Trophoblast cell (in vitro differentiated cells and primary cell): ENCODE results near the gene ARHGEF3.

Experiments
- DNase-seq, 2 donors: peaks; one replicate each; pipeline ENCODE4 v3.0.0-alpha.2; 2016
- H2AFZ ChIP-seq: 2 replicates; pipeline ENCODE4 v1.6.1; 2013; ENCODE audit warnings: low read length, moderate library complexity, mild to moderate bottlenecking; ENCODE audit not compliant: insufficient read depth, poor library complexity
- H2AK5ac ChIP-seq: 2 replicates; pipeline ENCODE4 v1.6.1; 2013; ENCODE audit warnings: mild to moderate bottlenecking, low read length
- H2BK120ac ChIP-seq: 2 replicates; pipeline ENCODE4 v1.6.1; 2013; ENCODE audit warnings: low read length, mild to moderate bottlenecking, moderate library complexity; ENCODE audit not compliant: insufficient read depth, poor library complexity
- H2BK12ac ChIP-seq: 2 replicates; pipeline ENCODE4 v1.6.1; 2013; ENCODE audit warnings: mild to moderate bottlenecking, low read length, moderate library complexity
- H2BK5ac ChIP-seq: 2 replicates; pipeline ENCODE4 v1.6.1; 2013; ENCODE audit warnings: low read length, low read depth, moderate library complexity, mild to moderate bottlenecking; ENCODE audit not compliant: poor library complexity
- H3K14ac ChIP-seq: 2 replicates; pipeline ENCODE4 v1.6.1; 2013; ENCODE audit warnings: mild to moderate bottlenecking, low read length
- H3K18ac ChIP-seq: 2 replicates; pipeline ENCODE4 v1.6.1; 2013; ENCODE audit warnings: mild to moderate bottlenecking, low read length
- H3K23ac ChIP-seq: 2 replicates; pipeline ENCODE4 v1.6.1; 2013; ENCODE audit warnings: low read length
- H3K27ac ChIP-seq: 2 replicates; pipeline ENCODE4 v1.5.1; 2013; ENCODE audit warnings: low read depth, mild to moderate bottlenecking, inconsistent platforms, low read length, moderate library complexity
- H3K27me3 ChIP-seq: 2 replicates; pipeline ENCODE4 v1.6.1; 2013; ENCODE audit warnings: inconsistent platforms, mild to moderate bottlenecking, low read length, moderate library complexity; ENCODE audit not compliant: insufficient read depth
- H3K36me3 ChIP-seq, 2 experiments: 1 replicate in 1 of 2; 2 replicates in 1 of 2; pipeline ENCODE4 v1.6.1; 2013; ENCODE audit warnings: low read length in 2 of 2, mild to moderate bottlenecking in 2 of 2, moderate library complexity in 1 of 2; ENCODE audit not compliant: insufficient read depth in 2 of 2, control insufficient read depth in 1 of 2
- H3K4ac ChIP-seq: 2 replicates; pipeline ENCODE4 v1.6.1; 2013; ENCODE audit warnings: low read depth, mild to moderate bottlenecking, low read length, moderate library complexity
- H3K4me1 ChIP-seq, 2 experiments: 1 replicate in 1 of 2; 2 replicates in 1 of 2; pipeline ENCODE4 v1.6.1; 2013; ENCODE audit warnings: low read length in 2 of 2, mild to moderate bottlenecking in 2 of 2, moderate library complexity in 1 of 2; ENCODE audit not compliant: insufficient read depth in 2 of 2, control insufficient read depth in 1 of 2
- H3K4me2 ChIP-seq: 2 replicates; pipeline ENCODE4 v1.6.1; 2013; ENCODE audit warnings: inconsistent platforms, mild to moderate bottlenecking, low read length, moderate library complexity
- H3K4me3 ChIP-seq: 2 replicates; pipeline ENCODE4 v1.5.1; 2013; ENCODE audit warnings: mild to moderate bottlenecking, low read depth, low read length, inconsistent platforms
- H3K79me1 ChIP-seq: one replicate; pipeline ENCODE4 v1.6.1; 2013; ENCODE audit warnings: low read length
- H3K79me2 ChIP-seq: 2 replicates; pipeline ENCODE4 v1.6.1; 2013; ENCODE audit warnings: low read length, mild to moderate bottlenecking; ENCODE audit not compliant: control insufficient read depth, insufficient read depth, poor library complexity
- H3K9ac ChIP-seq: 2 replicates; pipeline ENCODE4 v1.6.1; 2013; ENCODE audit warnings: mild to moderate bottlenecking, low read length
- H3K9me3 ChIP-seq: 2 replicates; pipeline ENCODE4 v1.6.1; 2013; ENCODE audit warnings: low read depth, mild to moderate bottlenecking, control low read depth, inconsistent platforms, low read length; ENCODE audit not compliant: insufficient read depth
- H4K12ac ChIP-seq: 2 replicates; pipeline ENCODE4 v1.6.1; 2013; ENCODE audit warnings: low read depth, mild to moderate bottlenecking, low read length, moderate library complexity
- H4K8ac ChIP-seq: 2 replicates; pipeline ENCODE4 v1.6.1; 2013; ENCODE audit warnings: low read depth, mild to moderate bottlenecking, low read length, moderate library complexity
- H4K91ac ChIP-seq: one replicate; pipeline ENCODE4 v1.6.1; 2013; ENCODE audit warnings: low read depth, mild to moderate bottlenecking, low read length, moderate library complexity
- WGBS: extraction: QIAGEN DNeasy Blood & Tissue Kit; methylation state at CpG from one replicate; pipeline ENCODE4 v1.1.7; 2013; ENCODE audit warnings: missing lambda C conversion rate; ENCODE audit not compliant: insufficient read length, insufficient coverage; ENCODE audit errors: extremely low coverage; 5-methylcytosine and 5-hydroxymethylcytosine counted together

Gene ARHGEF3

DNA sequence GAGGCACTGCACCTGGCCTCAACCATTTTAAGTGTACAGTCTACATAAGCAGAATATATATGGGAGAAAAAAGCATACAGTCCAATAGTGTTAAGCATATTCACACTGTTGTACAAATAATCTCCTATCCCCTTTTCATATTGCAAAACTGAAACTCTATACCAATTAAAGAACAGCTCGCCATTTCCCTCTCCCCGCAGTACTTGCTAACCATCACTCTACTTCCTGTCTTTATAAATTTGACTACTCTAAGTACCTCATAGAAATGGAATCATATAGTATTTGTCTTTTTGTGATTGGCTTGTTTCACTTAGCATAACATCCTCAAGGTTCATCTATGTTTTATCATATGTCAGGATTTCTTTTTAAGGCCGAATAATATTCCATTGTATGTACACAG, 97.0 kb downstream of the ARHGEF3 start:
- Histone ChIP-seq H2AK5ac (no peak overlapping the region), H3K79me2 (no peaks in the 10 kb centered on the region), H2BK5ac (no peak overlapping the region), H4K8ac (no peak overlapping the region), H3K27ac (no peak overlapping the region), H3K4me1 (no peaks in the 10 kb centered on the region), H3K9me3 (no peaks in the 10 kb centered on the region), H3K27me3 (no peaks in the 10 kb centered on the region), H3K79me1 (no peaks in the 10 kb centered on the region), H3K9ac (no peak overlapping the region), H2BK12ac (no peak overlapping the region), H3K14ac (no peak overlapping the region), H2BK120ac (no peak overlapping the region), H3K4ac (no peak overlapping the region), H4K91ac (no peak overlapping the region), H3K36me3 (no peaks in the 10 kb centered on the region), H3K18ac (no peak overlapping the region), H3K4me2 (no peak overlapping the region), H2AFZ (no peak overlapping the region), H3K23ac (no peak overlapping the region), H4K12ac (no peak overlapping the region), H3K4me3 (no peak overlapping the region)
- no peak for DNase-seq
- WGBS = no CpG with 5 or more reads among the region's 3 CpGs

DNA sequence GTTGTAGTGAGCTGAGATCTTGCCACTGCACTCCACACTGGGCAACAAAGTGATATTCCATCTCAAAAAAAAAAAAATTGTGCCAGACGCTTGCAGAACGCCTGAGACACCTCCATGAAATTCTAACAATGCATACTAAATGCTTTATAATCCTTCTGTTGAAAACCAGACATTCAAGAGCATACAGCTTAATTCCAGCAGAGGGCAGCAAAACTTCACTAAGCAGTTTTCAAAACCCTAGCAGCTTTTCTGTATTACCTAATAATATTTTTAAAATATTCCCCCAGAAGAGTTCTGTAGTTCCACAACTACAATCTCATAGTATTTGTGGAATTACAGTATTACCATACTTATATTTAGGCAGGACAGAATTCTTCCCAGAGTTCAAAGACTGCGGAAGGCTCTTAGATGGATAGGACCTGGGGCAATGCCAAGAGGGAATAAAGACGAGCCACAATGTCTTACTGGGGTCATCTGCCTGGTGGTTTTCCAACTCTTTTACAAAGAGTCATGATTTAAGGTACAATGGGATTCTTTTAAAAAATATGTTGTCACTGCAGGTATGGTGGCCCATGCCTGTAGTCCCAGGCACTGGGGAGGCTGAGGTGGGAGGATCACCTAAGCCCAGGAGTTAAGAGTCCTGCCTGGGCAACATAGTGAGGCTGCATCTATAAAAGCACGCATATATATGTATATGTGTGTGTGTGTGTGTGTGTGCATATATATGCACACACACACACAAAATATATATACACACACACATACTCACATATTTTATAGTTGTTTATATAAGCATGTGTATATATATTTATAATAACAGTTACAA, 99.0 kb downstream of the ARHGEF3 start:
- Histone ChIP-seq H2AFZ (no peak overlapping the region), H2BK5ac (no peak overlapping the region), H2AK5ac (no peak overlapping the region), H3K4ac (no peak overlapping the region), H3K9ac (no peak overlapping the region), H4K8ac (no peak overlapping the region), H3K9me3 (no peaks in the 10 kb centered on the region), H3K18ac (no peak overlapping the region), H4K12ac (no peak overlapping the region), H2BK12ac (no peak overlapping the region), H3K79me1 (no peaks in the 10 kb centered on the region), H2BK120ac (no peak overlapping the region), H3K4me1 (no peaks in the 10 kb centered on the region), H3K27me3 (no peaks in the 10 kb centered on the region), H3K36me3 (no peaks in the 10 kb centered on the region), H3K4me3 (no peak overlapping the region), H3K14ac (no peak overlapping the region), H4K91ac (no peak overlapping the region), H3K4me2 (no peak overlapping the region), H3K23ac (no peak overlapping the region), H3K79me2 (no peaks in the 10 kb centered on the region), H3K27ac (no peak overlapping the region)
- DNase-seq = peak; percentile 68 to 92
- no CpG with 5 or more reads among the region's 5 CpGs for WGBS

DNA sequence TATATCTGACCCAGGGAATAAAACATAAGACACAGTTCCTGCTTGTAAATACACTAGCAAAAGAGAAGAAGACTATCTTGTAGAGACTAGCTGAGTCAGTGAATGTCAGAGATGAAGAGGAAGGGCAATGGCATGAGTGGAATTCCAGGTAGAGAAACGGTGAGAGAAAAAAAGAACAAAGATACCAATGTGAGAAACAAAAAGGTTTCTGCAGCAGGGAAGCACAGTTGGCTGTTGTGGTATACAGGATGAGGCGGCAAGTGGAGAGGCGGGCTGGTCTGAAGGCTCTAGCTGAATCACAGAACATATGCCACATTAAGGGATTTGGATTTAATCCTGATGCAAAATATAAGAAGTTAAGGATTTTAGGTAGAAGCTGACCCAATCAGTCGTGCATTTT, 101.6 kb downstream of the ARHGEF3 start:
- no CpG with 5 or more reads among the region's 4 CpGs for WGBS
- no peak overlapping the region for H3K18ac ChIP-seq
- DNase-seq = peak; percentile 14 to 67
- no peak overlapping the region for H3K4me3 ChIP-seq
- H4K91ac ChIP-seq = no peak overlapping the region
- H3K4me2 ChIP-seq = no peak overlapping the region
- H3K9ac ChIP-seq = no peak overlapping the region
- no peak overlapping the region for H2AK5ac ChIP-seq
- H2BK5ac ChIP-seq = no peak overlapping the region
- H3K9me3 ChIP-seq = no peaks in the 10 kb centered on the region
- H2AFZ ChIP-seq = no peak overlapping the region
- H3K23ac ChIP-seq = no peak overlapping the region
- H3K36me3 ChIP-seq = no peaks in the 10 kb centered on the region
- H3K27ac ChIP-seq = no peak overlapping the region
- H3K4ac ChIP-seq = no peak overlapping the region
- H3K79me1 ChIP-seq = no peaks in the 10 kb centered on the region
- H3K27me3 ChIP-seq = no peaks in the 10 kb centered on the region
- H4K12ac ChIP-seq = no peak overlapping the region
- H3K79me2 ChIP-seq = no peaks in the 10 kb centered on the region
- no peak overlapping the region for H2BK120ac ChIP-seq
- H3K14ac ChIP-seq = no peak overlapping the region
- no peak overlapping the region for H2BK12ac ChIP-seq
- no peaks in the 10 kb centered on the region for H3K4me1 ChIP-seq
- no peak overlapping the region for H4K8ac ChIP-seq

DNA sequence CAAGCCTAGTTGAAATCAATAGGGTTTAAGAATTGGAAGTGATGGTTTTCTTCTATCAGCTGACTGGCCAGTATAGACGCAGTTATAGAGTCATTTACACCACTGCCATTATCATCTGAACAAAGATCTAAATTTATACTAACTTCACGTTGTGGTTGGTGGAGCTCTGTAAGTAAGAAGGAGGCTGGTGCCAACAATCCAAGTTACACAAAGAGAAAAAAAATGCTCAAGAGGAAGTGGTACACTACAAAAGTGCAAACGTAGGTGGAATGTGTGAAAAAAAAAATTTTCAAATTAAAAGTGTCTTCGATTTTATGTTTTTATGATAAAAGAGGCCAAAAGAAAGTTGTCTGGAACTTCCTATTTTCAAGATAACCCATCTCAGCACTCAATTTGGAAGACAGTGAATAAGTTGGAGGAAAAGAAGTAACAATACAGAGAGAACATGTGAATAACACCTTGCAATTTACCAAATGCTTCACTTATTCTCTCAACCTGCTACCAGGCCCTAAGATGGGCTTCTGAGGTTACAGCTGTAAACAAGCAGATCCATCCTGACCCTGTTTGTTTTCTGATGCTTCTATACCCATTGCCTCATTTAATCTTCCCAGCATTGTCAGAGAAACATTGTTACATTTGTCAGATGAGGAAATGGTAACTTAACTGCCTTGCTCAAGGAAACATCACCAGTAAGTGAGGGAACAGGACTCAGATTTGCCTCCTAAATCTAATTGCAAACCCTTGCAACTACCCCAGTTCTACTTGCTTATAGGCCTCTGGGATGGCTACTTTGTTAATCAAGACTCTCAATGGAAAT, 106.7 kb downstream of the ARHGEF3 start:
- WGBS = no CpG with 5 or more reads among the region's 4 CpGs
- Histone ChIP-seq H2BK120ac (no peak overlapping the region), H4K12ac (no peak overlapping the region), H2BK12ac (no peak overlapping the region), H3K79me1 (peaks cover 2% of the 10 kb centered on the region), H3K4me1 (no peaks in the 10 kb centered on the region), H4K91ac (no peak overlapping the region), H3K9ac (no peak overlapping the region), H3K9me3 (no peaks in the 10 kb centered on the region), H3K18ac (no peak overlapping the region), H2AK5ac (no peak overlapping the region), H3K4me3 (no peak overlapping the region), H4K8ac (no peak overlapping the region), H3K4ac (no peak overlapping the region), H3K23ac (no peak overlapping the region), H3K36me3 (no peaks in the 10 kb centered on the region), H3K4me2 (no peak overlapping the region), H2AFZ (no peak overlapping the region), H2BK5ac (no peak overlapping the region), H3K79me2 (no peaks in the 10 kb centered on the region), H3K27me3 (no peaks in the 10 kb centered on the region), H3K27ac (no peak overlapping the region), H3K14ac (no peak overlapping the region)
- no peak for DNase-seq
